Smooth muscle cell of the pulmonary artery (primary cell): Measurements from ENCODE around the gene RASSF6. TPM values are rescaled to one million over a fixed set of nuclear protein-coding genes. Genes with fewer than 3 reads are reported as not detected.

ENCODE experiments used
- total RNA-seq: library from RNA; depleted of rRNA; stranded (reverse); fragments of >200 nt; gene quantifications from 2 replicates; pipeline ENCODE4 v1.2.3, GENCODE V29; 2014

The RASSF6 gene, protein sequence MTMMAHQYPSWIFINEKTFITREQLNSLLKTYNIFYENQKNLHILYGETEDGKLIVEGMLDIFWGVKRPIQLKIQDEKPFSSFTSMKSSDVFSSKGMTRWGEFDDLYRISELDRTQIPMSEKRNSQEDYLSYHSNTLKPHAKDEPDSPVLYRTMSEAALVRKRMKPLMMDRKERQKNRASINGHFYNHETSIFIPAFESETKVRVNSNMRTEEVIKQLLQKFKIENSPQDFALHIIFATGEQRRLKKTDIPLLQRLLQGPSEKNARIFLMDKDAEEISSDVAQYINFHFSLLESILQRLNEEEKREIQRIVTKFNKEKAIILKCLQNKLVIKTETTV
- 0.03 TPM in 1 of 2 replicates, not detected in the other for total RNA-seq

DNA sequence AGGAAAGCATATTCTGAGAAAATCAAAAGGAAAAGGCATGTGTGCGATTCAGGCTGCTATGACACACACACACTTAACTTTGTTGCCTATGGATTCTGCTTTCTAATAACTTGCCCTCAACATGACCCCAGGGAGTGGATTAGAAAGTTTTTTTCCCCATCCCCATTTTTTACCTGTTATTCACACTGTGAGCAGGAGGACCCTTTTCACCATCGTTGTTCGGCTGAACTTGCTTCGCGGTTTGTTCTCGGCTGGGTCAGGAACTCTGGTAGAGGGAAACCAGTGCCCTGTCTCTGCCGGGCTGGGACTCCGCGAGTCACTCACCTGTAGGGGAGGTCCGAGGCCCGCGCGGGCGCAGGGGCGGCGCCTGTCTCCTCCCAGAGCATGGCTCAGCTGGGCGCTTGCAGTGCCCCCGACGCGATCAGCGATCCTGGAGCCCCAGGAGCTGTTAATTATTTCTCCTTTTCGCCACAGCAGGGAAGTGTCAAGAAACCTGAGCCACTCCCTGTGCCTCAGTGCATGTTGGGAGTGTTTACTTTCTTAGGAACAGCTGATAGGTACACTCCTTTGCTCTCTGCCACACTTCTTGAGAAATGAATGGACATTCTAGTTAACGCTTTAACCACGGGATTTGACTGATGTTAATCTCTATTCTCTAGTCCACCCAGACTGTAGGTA is at the start of gene RASSF6:
TSS of gene RASSF6 (minus strand) at position 322 of the 678 bp plus-strand sequence. CDS start 8,641 bp downstream, outside the sequence.

Other genes starting within 250 kb of the RASSF6 start
- not detected in 2 replicates for gene ALB, start 216.1 kb downstream of the RASSF6 start, total RNA-seq
- gene AFP, start 184.2 kb downstream of the RASSF6 start, total RNA-seq: 0.46 and 1.1 TPM in 2 replicates
- not detected in 2 replicates for gene AFM, start 138.7 kb downstream of the RASSF6 start, total RNA-seq
- gene CXCL8, start 120.1 kb upstream of the RASSF6 start, total RNA-seq: 23.3 and 132 TPM in 2 replicates
- gene CXCL6, start 216.2 kb upstream of the RASSF6 start, total RNA-seq: 19.6 and 184 TPM in 2 replicates
- gene PF4V1, start 232.9 kb upstream of the RASSF6 start, total RNA-seq: 2.1 and 4.2 TPM in 2 replicates
- gene CXCL1, start 249.0 kb upstream of the RASSF6 start, total RNA-seq: 21.6 and 120 TPM in 2 replicates